Measurements from ENCODE around the gene DDX42.

Gene DDX42, protein sequence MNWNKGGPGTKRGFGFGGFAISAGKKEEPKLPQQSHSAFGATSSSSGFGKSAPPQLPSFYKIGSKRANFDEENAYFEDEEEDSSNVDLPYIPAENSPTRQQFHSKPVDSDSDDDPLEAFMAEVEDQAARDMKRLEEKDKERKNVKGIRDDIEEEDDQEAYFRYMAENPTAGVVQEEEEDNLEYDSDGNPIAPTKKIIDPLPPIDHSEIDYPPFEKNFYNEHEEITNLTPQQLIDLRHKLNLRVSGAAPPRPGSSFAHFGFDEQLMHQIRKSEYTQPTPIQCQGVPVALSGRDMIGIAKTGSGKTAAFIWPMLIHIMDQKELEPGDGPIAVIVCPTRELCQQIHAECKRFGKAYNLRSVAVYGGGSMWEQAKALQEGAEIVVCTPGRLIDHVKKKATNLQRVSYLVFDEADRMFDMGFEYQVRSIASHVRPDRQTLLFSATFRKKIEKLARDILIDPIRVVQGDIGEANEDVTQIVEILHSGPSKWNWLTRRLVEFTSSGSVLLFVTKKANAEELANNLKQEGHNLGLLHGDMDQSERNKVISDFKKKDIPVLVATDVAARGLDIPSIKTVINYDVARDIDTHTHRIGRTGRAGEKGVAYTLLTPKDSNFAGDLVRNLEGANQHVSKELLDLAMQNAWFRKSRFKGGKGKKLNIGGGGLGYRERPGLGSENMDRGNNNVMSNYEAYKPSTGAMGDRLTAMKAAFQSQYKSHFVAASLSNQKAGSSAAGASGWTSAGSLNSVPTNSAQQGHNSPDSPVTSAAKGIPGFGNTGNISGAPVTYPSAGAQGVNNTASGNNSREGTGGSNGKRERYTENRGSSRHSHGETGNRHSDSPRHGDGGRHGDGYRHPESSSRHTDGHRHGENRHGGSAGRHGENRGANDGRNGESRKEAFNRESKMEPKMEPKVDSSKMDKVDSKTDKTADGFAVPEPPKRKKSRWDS

GRCh38 chr17:63774141-63774968, at the start of gene DDX42:
DDX42 (plus strand) TSS chr17:63774170; CDS start chr17:63787050, 12,880 bp downstream.
- DNase-seq: no peak

- DNase-seq: no peak
These were observed 38.3 kb upstream of the DDX42 start for GRCh38 chr17:63735691-63736090.

DNA sequence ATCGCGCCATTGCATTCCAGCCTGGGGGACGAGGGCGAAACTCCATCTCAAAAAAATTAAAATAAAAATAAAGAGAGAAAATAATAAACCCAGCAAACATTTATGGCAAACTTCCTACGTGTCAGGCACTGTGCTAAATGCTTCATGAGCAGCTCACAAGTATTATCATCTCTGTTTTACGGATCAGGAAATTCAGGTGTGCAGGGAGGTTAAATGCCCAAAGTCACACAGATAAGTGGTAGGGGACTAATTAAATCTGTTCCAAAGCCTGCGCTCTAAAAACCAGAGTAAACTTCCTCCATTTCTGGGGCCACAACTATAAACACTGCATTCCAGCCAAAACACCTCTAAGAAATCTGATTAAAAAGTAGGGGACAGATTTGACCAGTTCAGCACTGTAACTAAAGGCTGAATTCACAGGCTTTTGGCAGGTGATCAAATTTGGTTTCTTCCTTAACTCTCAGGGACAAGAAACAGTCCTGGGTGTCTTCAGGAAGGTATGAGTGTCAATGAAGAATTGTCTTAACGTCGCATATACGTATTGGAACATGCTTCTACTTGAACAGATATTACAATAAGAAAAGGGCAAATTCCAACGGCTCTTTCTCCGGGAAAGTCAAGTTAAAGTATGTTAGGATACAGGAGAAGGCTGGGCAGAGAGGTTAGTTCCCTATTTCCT, 33.4 kb upstream of the DDX42 start:
- no peak for DNase-seq

GRCh38 chr17:63741143-63741407, 32.9 kb upstream of the DDX42 start:
- DNase-seq: no peak

DNA sequence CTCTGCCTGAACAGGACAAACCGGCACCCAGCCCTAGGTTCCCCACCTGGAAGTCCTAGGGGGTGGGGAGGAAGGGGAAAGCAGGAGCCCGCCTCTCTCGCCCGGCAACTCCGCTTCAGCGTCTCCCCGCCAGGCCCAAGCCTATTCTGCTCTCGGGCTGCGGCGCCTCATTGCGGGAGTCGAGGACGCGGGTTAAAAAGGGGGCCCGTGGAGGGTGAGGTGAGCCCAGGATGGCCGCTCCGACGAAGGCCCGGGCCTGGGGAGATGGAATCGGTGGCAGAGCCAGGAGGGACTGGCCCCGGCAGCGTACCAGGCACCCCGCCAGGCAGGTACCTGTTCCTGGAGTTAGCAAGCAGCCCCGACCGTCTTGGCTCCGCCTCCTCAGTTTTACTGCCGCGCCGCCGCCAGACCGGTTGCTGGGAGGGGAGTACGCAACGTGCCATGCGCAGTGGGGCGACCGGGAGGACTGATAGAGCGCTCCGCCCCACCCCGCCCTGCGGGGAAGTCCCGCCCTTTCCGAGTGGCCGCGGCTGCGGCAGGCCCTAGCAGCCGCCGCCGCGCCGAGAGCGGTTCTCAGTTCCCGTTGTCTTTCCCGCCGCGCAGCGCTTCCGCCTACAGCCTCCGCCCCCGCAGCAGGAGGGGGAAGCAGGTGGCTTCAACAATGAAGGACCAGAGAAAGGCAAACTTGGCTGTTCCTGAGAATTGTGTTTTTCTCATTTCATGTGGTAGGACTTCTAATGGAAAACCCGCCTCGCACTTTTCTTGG, 32.4 kb upstream of the DDX42 start, which contains the start of gene STRADA:
STRADA (minus strand) TSS at position 392 of the 766 bp plus-strand sequence. CDS start 13,430 bp downstream, outside the sequence.
- peak; percentile 99 for DNase-seq

- no peak for DNase-seq
These were observed 22.2 kb upstream of the DDX42 start for GRCh38 chr17:63751806-63752205.

DNA sequence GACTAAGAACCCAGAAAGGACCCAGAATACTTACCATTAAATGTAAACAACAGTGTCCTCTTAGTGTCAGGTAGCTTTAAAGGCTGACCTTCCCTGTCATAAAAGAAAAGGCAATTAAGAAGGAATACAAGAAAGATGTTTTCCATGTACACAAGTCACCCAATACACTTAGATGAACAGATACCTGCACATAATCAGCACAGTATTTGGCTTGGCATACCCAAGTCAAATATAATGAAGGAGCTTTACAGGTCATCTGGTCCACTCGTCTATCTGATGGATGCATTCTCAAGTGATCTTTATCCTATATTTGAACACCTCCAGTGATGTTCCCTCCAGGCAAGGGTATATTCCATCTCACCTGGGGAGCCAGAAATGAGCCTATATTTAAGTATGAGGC, 21.3 kb upstream of the DDX42 start:
- DNase-seq: no peak

DNA sequence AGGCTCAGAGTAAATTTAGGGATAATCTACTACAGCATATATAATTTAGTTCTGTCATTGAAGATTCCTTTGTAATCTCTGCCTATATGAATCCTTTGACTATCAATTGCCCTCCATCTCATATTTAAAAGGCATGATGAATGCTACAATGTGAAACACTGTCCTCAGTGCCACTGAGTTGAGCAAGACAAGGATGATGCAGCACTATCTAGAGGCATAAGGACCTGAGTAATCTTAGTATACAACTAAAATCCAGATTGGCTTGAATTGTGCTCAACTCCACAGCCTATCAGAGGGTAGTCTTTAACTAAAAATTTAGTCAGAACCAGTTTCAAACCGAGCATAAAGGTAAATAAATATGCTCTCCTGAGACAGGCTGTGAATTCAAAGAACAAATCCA, 20.8 kb upstream of the DDX42 start:
- no peak for DNase-seq

DNA sequence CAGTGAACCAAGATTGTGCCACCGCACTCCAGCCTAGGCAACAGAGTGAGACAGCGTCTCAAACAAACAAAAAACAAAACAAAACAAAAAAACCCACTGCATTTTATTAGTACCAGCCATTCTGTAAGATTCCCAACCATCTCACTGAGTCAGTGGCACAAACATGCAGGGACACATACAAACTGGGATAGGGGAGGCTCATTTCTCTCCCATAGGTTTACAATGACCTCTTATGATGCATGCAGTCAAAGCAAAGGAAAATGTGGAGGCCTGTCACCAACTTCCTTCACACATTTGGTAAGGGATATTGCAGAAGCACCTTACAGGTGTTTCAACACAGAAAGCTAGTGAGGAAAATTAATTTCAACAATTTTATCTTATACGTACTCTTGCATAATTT, 19.9 kb upstream of the DDX42 start:
- DNase-seq: no peak

DNA sequence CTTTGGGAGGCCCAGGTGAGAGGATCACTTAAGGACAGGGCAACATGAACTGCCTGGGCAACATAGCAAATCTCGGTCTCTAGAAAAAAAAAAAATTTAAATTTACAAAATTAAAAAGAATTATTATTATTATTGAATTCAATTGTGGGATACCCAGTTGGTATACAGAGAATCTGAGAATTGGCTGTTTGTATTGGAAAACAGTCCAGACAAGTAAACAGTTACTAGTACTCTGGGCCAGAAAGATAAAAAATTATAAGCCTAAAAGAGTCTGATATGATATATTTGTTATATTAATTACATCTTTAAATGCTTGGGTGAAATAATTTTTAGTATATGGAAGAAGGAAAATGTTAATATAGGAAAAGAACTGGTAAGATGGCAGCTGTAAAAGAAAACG, 15.5 kb upstream of the DDX42 start:
- no peak for DNase-seq

- no peak for DNase-seq
These were observed 13.0 kb upstream of the DDX42 start for GRCh38 chr17:63760771-63761539.

DNA sequence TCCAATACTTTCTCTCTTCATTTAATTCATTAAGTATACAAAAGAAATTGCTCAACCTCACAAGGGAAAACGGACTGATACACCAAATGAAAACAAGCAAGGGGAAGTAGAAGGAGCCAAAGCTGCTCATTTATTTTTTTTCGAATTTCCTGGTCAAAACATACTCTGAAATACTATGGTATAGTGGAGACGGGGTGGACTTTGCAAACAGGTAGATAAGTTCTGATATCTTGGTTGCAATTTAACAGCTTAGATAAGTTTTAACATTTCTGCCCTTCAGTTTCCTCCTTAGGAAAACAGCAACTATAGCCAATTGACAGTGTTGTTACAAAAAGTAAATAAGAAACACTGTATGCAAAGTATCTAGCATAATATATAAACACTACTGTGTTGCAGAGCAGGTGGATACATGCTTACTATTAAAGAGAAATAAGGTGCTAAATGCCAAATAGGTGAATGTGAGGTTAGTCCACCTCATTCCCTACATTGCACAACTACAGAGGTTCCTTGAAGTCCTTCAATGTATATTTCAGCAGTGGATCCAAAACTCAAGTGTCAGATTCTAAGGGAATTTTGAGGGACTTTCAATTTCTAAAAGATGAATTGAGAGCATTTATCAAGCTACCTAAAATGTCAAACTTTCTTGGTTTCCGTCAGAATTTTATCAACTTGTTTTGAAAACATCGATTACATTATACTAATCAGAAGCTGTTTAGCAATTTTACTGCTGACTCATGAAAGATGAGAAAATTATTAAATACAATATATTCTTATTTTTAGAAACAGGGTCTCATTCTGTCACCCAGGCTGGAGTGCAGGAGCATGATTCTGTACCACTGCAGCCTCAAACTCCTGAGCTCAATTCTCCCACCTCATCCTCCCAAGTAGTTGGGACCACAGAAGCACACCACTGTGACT, 11.6 kb upstream of the DDX42 start:
- no peak for DNase-seq

GRCh38 chr17:63764716-63765115, 9.3 kb upstream of the DDX42 start:
- no peak for DNase-seq

- DNase-seq: no peak
These were observed 7.2 kb upstream of the DDX42 start for GRCh38 chr17:63766754-63767153.

DNA sequence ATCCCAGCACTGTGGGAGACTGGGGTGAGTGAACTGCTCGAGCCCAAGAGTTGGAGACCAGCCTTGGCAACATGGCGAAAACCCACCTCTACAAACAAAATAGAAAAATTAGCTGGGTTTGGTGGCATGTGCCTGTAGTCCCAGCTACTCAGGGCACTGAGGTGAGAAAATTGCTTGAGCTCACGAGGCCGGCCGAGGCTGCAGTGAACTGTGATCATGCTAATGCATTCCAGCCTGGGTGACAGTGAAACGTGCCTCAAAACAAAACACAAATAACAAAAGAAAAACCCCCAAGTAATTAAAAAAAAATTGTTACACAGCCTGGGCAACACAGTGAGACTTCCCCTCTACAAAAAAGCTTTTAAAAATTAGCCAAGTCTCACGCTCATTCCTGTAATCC, 5.5 kb upstream of the DDX42 start:
- DNase-seq: no peak

- no peak for DNase-seq
These were observed 1.1 kb upstream of the DDX42 start for GRCh38 chr17:63772801-63773271.

- peak; percentile 98 for DNase-seq
These were observed 464 bp upstream of the DDX42 start, which contains the start of gene CCDC47 for GRCh38 chr17:63773272-63774140. CCDC47 (minus strand) TSS chr17:63773597; CDS start chr17:63766175, 7,422 bp downstream.

GRCh38 chr17:63774969-63775265, 947 bp downstream of the DDX42 start:
- DNase-seq: no peak

- DNase-seq: no peak
These were observed 1.4 kb downstream of the DDX42 start for GRCh38 chr17:63775420-63775819.
